Forelimb muscle (tissue), 1 donor: ENCODE results near the gene DHRS9. TPM values are rescaled to one million over a fixed set of nuclear protein-coding genes. Genes with fewer than 3 reads are reported as not detected.
"Not testable (repeated sequence)": the region's sequence is repeated elsewhere in the genome, so short reads cannot be mapped to it uniquely, and the experiment has no call there.

Experiments
- DNase-seq: peaks from one replicate; pipeline ENCODE4 v3.0.0-alpha.2; 2013; ENCODE audit warnings: low read depth
- polyA plus RNA-seq: library from polyadenylated mRNA; unstranded; fragments of 120-200 nt; gene quantifications from one replicate; pipeline ENCODE4 v1.2.1, GENCODE V29; 2013; ENCODE audit not compliant: insufficient read length

The DHRS9 gene
- polyA plus RNA-seq = 0.34 TPM

DNA sequence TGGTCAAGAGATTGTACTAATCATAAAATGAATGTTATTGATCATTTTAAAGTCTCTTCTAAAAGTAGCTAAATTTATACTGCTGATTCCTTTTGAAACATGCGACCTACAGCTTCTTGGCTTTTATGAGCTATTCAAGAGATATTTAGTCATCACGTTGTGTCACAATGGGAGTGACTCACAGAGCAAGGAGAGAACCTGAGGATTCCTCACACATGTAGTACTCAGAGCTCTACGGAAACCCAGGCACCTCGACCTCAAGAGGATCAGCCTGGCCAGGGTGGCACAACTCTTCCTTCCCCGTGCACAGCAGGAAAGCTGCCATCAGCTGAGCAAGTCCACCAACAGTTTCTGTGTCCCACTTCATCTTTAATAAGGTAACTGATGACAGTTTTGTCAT, at the start of gene DHRS9:
Gene DHRS9, plus strand, starts transcription at position 223 of the 400 bp plus-strand sequence. CDS start 12,019 bp downstream, outside the sequence.
- DNase-seq = no peak

DNA sequence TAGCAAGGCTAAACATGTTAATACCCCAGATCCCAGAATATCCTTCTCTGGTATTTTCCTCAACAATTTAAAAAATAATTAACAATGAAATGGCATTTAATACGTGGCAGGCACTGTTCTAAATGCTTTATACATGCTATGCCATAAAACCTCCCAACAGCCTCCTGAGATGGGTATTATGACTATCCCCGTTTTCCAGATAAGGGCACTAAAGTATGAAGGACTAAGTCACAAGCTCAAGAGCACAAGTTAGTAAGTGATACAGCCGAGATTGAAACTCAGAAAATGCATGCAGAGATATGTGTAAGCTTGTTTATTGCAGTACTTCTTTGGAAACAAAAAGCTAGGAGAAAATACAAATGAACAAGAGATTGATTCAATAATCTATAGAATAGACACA, 46.2 kb upstream of the DHRS9 start:
- no peak for DNase-seq

DNA sequence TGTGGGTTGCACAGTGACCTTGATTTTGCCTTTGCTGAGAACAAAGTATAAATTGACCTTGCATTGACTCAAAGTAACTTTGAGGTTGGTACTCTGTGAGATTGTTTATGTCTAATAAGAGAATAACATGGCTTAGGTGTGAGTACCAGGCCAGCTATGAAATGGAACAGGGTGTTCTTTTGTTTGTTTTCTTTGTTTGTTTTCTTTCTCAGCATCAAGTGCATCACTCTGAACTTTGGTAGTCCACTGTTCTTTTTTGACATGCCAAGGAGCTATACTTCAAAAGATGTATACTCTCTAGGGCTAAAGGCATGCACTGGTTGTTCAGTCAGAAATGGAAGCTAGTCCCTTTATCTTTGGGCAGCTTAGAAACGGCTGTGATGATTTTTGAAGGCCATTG, 43.3 kb upstream of the DHRS9 start:
- DNase-seq = no peak

DNA sequence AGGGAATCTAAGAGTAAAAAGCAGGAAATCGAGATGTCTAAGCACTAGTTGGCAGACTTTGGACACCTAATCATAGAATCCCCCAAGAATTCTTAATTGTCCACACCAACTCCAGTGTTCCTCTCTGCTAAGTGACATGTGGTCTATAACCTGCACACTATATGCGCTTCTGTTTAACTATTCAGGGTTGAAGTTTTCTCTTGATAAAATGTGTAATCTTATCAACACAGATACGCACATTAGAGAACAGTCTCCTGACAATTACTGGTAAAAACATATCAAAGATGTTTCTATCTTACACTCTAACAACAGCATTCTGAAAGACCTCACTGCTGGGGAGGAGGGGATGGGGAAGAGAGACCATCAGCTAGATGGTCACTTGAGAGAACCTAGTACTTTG, 42.1 kb upstream of the DHRS9 start:
- DNase-seq = no peak

DNA sequence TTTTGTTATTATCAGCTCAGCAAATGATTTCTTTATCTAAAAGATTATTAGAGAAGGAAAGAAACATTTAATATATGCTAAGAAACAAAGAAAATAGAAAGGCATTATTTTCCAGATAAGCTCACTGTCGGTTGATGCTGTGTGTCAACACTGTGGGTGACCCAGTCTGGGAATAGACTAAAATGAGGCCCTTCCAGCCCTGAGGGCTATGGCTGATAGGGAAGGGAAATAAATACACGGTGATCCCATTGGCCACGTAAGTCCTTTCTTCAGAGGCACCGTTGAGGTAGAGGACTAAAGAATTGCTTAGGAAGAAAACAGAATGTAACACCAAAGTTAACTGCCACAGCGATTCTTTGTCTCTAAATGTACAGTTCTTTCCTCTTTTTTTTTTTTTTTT, 40.0 kb upstream of the DHRS9 start:
- DNase-seq = no peak

DNA sequence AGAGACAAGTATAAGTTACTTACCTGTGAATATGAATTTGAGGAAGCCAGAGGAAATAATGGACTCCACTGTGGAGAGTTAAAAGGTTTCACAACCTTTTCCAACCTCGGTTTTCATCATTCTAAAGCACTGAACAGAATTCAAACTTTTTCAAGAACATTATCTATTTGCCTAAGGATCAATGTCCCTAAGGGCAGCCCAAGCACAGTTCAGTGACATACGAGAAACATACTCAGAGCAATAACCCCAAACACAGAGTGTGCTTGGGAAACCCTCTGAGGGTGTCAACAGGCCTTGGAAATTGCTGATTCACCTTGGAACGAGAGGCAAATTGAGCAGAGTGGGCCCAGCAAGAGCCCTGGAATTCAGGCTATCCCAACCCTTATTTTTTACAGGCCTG, 38.2 kb upstream of the DHRS9 start, which contains the start of gene ABCB11:
Gene ABCB11, minus strand, starts transcription at position 123 of the 400 bp plus-strand sequence. CDS start 13,199 bp downstream, outside the sequence.
- no peak for DNase-seq

DNA sequence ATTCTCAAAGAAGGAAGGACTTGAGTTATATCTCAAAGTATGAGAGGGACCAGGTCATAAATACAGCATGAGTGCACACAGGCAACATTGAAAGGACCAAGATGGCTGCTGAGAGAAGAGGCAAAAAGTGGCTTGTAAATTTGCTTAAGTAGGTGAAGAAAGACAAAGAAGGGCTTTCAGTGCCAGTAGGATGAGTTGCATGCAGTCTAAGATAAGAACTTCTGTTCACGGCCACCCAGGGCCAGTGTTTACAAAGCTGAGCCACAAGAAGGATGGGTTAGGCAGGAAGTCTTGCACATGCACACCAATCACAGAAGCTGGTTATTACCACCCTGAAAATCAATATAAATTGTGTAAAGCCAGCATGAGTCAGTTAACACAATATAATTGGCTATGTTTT, 35.1 kb upstream of the DHRS9 start:
- DNase-seq = no peak

DNA sequence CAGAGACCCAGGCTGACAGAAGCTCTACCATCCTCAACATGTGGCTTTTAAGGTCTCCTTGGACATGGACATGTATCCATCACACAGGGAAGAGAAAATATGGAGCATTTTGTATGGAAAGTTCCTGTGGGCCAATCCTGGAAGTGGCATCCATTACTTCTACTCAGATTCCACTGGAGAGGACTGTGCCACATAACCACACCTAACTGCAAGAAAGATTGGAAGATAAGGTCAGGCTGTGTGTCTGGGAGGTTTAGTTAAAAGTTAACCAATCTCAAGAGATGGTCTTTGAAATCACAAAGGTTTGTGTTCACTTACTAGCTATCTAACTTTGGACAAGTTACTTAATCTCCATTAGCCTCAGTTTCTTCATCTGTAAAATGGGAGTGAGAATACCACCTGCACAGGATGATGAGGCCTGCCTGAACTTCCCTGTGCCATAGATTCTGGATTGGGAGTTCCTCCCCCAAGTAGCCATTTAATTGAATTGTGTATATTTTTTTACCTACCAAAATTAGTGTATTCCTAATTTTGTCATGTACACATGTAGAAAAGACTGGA, 34.3 kb upstream of the DHRS9 start:
- DNase-seq = no peak

DNA sequence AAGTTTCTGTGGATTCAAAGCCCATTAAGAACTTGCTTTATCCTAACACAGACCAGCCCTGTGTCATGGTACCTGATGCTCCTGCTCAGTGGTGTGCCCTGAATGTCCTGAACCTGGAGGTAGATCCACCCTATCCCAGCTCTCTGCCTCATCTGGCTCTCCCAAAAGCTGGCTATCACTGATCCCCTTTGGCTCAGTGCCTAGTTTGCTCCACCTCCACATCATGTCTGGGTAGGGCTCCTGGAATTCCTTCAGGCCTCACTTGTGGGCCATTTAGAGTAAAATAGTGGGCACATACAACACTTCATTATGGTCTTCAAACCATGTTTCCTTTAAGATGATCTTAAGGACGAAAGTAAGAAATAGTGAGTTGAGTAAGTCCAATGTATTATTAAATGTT, 33.5 kb upstream of the DHRS9 start:
- DNase-seq = no peak

DNA sequence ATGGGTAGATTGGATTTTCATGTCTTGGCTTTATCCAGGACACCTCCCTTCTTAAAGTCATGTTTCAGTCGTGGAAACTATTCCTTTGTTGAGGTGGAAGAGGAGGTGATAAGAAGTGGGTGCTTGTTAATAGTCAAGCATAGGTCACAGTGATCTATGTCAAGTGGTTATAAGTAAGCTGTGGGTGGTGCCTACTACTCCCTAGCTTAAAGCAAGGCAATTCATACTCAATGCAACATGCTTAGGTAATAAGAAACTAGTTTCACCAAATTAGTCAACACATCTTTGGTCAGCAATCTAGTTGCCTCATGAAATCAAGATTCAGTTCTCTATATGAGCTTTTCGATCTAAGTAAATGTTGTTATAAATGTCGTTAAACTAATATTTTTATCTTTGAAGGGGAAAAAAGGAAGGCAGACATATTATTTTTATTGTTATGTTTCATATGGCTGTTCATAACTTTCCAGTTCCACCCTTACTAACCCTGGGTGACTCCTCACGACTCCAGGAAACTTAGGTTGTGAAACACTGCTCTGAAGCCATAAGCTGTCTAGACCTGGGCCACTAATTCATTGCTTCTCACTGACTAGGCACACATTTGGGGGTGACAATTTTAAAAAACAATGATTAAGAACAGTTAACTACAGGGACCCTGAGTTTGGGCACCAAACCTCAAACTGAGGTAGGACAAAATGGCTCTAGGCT, 32.5 kb upstream of the DHRS9 start:
- no peak for DNase-seq

DNA sequence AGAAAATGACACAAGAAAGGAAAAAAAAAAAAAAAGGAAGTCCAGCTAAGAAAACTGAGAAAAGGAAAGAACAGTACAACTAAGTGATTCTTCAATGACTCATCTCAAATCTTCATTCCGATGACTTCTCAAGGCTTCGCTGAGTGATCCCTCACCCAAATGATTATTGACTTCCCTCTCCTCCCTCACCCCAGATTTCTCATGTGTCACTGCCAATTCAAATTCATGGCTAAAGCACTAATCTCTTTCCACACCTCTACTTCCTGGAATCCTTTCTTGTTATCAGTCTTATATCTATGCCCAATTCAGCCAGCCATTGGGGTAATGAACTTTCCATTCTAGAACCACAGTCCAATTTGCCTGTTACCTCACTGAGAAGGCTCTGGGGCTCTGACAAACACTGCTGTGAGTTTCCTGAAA, 31.0 kb upstream of the DHRS9 start:
- DNase-seq = no peak

DNA sequence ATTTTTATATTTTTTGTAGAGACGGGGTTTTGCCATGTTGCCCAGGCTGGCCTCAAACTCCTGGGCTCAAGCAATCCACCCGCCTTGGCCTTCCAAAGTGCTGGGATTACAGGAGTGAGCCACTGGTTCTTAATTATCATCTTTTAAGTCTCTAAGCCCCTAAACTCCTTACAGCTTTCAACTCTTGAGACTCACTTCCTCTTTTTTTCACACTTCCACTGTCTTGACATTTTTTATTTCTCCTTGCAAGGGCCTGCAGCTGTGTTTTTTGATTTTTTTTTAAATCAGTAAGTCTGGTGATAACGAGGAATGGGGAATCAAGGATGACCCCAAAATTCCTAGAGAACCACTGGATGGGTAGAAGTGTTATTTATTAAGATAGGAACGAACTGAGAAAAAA, 29.7 kb upstream of the DHRS9 start:
- DNase-seq = no peak

DNA sequence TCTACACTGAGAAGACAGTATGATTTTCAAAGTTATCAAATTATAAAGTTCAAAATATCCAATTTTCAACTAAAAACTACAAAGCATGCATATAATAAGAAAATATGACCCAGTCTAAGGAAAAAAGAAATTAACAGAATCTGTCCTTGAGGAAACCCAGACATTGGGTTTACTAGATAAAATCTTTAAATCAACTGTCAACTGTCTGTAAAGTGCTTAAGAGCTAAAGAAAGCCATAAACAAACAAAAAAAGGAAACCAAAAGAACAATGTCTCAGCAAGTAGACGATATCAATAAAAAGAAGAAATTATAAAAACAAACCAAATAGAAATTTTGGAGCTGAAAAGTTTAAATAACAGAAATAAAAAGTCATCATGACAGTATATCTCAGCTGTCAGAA, 27.8 kb upstream of the DHRS9 start:
- DNase-seq = no peak

DNA sequence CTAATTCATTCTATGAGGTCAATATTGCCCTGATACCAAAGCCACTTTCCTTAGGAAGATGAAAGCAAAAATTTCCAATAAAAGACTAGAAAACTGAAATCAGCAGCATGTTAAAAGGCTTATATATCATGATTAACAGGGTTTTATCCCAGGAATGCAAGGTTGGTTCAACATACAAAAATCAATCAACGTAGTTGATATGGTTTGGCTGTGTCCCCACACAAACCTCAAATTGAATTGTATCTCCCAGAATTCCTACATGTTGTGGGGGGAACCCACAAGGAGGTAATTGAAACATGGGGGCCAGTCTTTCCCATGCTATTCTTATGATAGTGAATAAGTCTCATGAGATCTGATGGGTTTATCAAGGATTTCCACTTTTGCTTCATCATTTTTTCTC, 26.5 kb upstream of the DHRS9 start:
- no peak for DNase-seq

DNA sequence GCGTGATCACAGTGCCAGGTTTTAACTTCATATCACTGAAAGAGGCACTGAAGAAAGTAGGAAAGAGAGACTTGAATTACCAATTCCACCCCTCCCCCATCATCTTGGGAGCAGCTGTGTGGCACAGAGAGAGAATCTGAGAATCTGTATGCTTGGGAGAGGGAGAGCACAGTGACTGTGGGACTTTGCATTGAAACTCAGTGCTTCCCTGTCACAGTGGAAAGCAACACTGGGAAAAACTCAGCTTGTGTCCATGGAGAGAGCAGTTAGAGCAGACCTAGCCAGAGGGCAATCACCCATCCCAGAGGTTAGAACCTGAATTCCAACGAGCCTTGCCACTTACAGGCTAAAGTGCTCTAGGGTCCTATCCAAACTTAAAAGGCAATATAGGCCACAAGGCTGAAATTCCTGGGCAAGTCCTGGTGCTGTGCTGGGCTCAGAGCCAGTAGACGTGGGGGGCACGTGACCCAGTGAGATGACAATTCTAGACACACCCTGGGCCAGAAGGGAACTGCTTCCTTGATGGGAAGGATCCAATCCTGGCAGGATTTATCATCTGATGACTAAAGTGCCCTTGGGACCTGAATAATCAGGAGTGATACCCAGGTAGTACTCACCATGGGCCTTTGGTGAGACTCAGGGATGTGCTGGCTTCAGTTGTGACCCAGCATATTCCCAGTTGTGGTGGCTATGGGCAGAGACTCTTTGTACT, 22.8 kb upstream of the DHRS9 start:
- no peak for DNase-seq

DNA sequence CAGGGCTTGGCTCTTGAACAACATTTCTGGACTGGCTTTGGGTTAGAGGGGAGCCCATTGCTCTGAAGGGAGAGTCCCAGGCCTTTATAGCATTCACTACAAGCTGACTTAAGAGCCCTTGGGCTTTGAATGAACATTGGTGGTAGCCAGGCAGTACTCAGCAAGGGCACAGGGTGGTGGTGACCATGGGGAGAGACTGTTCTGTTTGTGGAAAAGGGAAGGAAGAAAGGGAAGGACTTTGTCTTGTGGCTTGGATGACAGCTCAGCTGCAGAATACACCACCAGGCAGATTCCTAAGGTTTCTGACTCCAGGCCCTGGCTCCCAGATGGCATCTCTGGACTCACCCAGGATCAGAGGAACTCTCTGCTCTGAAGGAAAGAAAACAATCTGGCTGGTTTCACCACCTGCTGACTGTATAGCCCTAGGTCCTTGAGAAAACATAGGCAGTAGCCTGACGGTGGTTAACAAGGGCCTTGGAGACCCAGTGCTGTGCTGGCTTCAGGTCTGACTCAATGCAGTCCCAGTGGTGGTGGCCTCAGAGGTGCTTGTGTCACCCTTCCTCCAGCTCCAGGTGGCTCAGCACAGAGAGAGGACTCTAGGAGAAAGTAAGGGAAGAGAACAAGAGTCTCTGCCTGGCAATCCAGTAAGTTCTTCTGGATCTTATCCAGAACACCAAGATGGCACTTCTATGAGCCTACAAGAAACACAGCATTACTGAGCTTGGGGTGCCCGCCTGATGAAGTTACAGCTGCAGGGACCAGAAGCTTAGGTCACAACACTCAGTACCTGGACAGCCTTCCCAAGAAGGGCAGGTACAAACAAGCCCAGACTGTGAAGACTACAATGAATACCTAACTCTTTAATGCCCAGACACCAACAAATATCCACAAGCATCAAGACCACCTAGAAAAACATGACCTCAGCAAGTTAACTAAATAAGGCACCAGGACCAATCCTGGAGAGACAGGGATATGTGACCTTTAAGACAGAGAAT, 21.8 kb upstream of the DHRS9 start:
- DNase-seq = no peak

DNA sequence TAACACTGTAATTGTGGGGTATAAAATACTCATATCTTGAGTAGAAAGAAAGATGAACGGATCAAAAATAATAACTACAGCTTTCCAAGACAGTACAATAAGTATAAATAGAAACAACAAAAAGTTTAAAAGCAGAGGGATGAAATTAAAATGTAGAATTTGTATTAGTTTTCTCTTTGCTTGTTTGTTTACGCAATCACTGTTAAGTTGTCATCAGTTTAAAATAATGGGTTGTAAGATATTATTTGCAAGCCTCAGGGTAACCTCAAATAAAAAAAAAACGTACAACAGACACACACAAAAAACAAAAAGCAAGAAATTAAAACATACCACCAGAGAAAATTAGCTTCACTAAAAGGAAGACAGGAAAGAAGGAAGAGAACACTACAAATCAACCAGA, 20.2 kb upstream of the DHRS9 start:
- no peak for DNase-seq

DNA sequence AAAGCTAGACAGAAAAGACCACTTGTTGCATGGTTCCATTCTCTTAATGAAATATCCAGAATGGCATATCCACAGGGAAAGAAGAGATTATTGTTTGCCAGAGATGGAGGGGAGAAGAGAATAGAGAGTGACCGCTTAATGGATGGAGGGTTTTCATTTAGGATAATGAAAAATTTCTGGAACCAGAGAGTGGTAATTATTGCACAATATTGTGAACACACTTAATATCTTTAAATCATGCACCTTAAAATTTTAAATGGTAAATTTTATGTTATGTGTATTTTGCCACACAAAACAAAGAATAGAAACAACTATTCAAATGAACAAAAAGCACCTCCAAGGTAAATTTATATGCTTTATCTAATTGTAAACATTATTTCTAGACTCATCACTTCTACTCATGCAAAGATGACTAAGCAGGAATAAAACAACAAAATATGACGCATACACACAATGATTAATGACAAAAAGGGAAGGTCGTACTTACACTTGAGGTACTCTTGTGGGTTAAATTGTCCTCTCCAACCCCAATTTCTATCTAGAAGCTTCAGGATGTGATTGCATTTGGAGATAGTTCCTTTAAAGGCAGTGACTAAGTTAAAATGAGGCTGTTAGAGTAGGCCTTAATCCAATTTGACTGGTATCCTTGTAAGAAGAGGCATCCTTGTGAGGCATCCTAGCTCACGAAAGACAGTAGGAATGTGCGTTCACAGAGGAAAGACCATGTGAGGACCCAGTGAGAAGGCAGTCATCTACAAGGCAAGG, 18.7 kb upstream of the DHRS9 start:
- no peak for DNase-seq

DNA sequence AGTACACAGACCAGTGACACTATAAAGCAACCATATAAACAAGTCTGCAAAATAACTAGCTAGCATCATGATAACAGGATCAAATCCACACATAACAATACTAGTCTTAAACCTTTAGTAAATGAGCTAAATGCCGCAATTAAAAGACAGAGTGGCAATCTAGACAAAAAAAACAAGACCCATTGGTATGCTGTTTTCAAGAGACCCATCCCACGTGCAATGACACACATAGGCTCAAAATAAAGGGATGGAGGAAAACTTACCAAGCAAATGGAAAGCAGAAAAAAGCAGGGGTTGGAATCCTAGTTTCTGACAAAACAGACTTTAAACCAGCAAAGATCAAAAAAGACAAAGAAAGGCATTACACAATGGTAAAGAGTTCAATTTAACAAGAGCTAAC, 14.8 kb upstream of the DHRS9 start:
- DNase-seq = not testable (repeated sequence)

DNA sequence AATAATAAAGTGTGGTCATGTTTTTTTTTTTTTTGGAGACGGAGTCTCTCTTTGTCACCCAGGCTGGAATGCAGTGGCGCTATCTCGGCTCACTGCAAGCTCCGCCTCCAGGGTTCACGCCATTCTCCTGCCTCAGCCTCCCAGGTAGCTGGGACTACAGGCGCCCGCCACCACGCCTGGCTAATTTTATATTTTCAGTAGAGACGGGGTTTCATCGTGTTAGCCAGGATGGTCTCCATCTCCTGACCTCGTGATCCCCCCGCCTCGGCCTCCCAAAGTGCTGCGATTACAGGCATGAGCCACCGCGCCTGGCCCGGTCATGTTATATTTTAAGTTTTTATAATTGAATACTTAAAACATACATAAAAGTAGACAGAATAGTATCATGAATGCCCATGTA, 5.2 kb upstream of the DHRS9 start:
- not testable (repeated sequence) for DNase-seq

DNA sequence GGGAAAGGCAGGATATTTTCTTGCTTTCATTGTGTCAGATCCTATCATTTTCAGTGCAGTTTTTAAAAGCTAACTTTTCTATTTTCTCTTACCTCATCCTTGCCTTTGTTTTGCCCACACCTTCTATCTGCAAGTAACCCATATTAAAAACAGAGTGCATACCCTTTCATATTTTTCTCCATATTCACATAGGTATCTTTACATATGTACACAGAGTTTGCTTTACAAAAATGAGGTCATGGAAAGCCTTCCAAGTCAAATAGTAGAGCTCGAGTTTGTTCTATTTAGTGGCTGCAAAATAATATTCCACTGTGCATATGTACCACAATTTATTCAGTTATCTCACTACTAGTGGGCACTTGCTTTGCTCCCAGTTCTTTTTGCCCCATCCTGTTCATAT, 3.9 kb upstream of the DHRS9 start:
- no peak for DNase-seq
